HepG2 (cell line): Measurements from ENCODE around the gene STOML2. TPM values are rescaled to one million over a fixed set of nuclear protein-coding genes. Genes with fewer than 3 reads are reported as not detected.

Source experiments
- ADNP ChIP-seq: sonication (generic); formaldehyde crosslinking; IDR thresholded peaks from 2 replicates; pipeline ENCODE4 v1.4.0; 2020; ENCODE audit warnings: missing genetic modification reagents
- ARHGAP35 ChIP-seq: sonication (generic); formaldehyde crosslinking; IDR thresholded peaks from 2 replicates; pipeline ENCODE4 v1.9.0; 2022; ENCODE audit warnings: mild to moderate bottlenecking, inconsistent platforms, moderate library complexity, missing genetic modification reagents, borderline replicate concordance
- ARID4A ChIP-seq: sonication (generic); formaldehyde crosslinking; IDR thresholded peaks from 2 replicates; pipeline ENCODE4 v1.5.0; 2020; ENCODE audit warnings: mild to moderate bottlenecking, missing genetic modification reagents, borderline replicate concordance
- BRD4 ChIP-seq: sonication (generic); formaldehyde crosslinking; IDR thresholded peaks from 2 replicates; pipeline ENCODE4 v1.4.0; 2020; ENCODE audit warnings: missing genetic modification reagents
- HNF1B ChIP-seq: sonication (generic); formaldehyde crosslinking; IDR thresholded peaks from 2 replicates; pipeline ENCODE4 v1.5.1; 2020; ENCODE audit warnings: mild to moderate bottlenecking, moderate library complexity, missing genetic modification reagents
- HOXA3 ChIP-seq: sonication (generic); formaldehyde crosslinking; IDR thresholded peaks from 2 replicates; pipeline ENCODE4 v1.5.0; 2020; ENCODE audit warnings: missing genetic modification reagents
- MXI1 ChIP-seq: IDR thresholded peaks from 3 replicates; pipeline ENCODE4 v1.6.1; 2012; ENCODE audit warnings: low read depth, low read length, inconsistent platforms, borderline replicate concordance
- NAIF1 ChIP-seq: sonication (generic); formaldehyde crosslinking; IDR thresholded peaks from 2 replicates; pipeline ENCODE4 v1.5.0; 2020; ENCODE audit warnings: mild to moderate bottlenecking, missing genetic modification reagents, borderline replicate concordance
- PHF8 ChIP-seq: sonication (generic); formaldehyde crosslinking; IDR thresholded peaks from 2 replicates; pipeline ENCODE4 v1.5.0; 2020; ENCODE audit warnings: missing genetic modification reagents
- POLR2AphosphoS5 ChIP-seq: IDR thresholded peaks from 2 replicates; pipeline ENCODE4 v1.6.1; 2012; ENCODE audit warnings: low read depth, low read length
- PRDM4 ChIP-seq: sonication (generic); formaldehyde crosslinking; IDR thresholded peaks from 2 replicates; pipeline ENCODE4 v1.9.0; 2021; ENCODE audit warnings: missing genetic modification reagents, borderline replicate concordance
- SKIL ChIP-seq: sonication (generic); formaldehyde crosslinking; IDR thresholded peaks from 2 replicates; pipeline ENCODE4 v1.8.0; 2022; ENCODE audit warnings: missing genetic modification reagents, mild to moderate bottlenecking, moderate library complexity, borderline replicate concordance
- ZBTB44 ChIP-seq: sonication (generic); formaldehyde crosslinking; IDR thresholded peaks from 2 replicates; pipeline ENCODE4 v1.4.0; 2020; ENCODE audit warnings: missing genetic modification reagents
- ZNF160 ChIP-seq: sonication (generic); formaldehyde crosslinking; IDR thresholded peaks from 2 replicates; pipeline ENCODE4 v1.8.0; 2022; ENCODE audit warnings: mild to moderate bottlenecking, inconsistent platforms, missing genetic modification reagents
- ZNF703 ChIP-seq: sonication (generic); formaldehyde crosslinking; IDR thresholded peaks from 2 replicates; pipeline ENCODE4 v1.5.1; 2020; ENCODE audit warnings: missing genetic modification reagents, mild to moderate bottlenecking, moderate library complexity, borderline replicate concordance
- ZNF775 ChIP-seq: sonication (generic); formaldehyde crosslinking; IDR thresholded peaks from 2 replicates; pipeline ENCODE4 v1.4.0; 2020; ENCODE audit warnings: missing genetic modification reagents, mild to moderate bottlenecking, moderate library complexity, borderline replicate concordance
- polyA plus RNA-seq, 8 experiments: library from polyadenylated mRNA; depleted of rRNA in 3 of 8; stranded (reverse) in 7 of 8; unstranded in 1 of 8; fragments of >200 nt; fragmentation: Illumina TruSeq in 4 of 8; extraction: Trizol in 4 of 8; gene quantifications; 2 replicates each; pipeline versions ENCODE4 v1.2.1 to v1.2.3, GENCODE V29; 2011 to 2016; ENCODE audit warnings: low read depth in 4 of 8, missing spikeins in 1 of 8, mixed read lengths in 1 of 8; ENCODE audit not compliant: insufficient read depth in 1 of 8
- total RNA-seq, 5 experiments: library from RNA; depleted of rRNA; stranded (reverse); fragments of >200 nt; fragmentation: Illumina TruSeq; extraction: Trizol; gene quantifications; 2 replicates each; pipeline ENCODE4 v1.2.3, GENCODE V29; 2016; ENCODE audit warnings: low read depth in 1 of 5

The STOML2 gene
- total and polyA plus RNA-seq, 2 of the 13 experiments (the other 11 are each of a cell fraction or from before 2014, with no cell fraction given), result 245 to 250 TPM

GRCh38 chr9:35071814-35072460, 31.0 kb downstream of the STOML2 start (continued):
- peak; percentile 43; the same call in 1 of the 2 replicates for TF ChIP-seq PRDM4 (CRISPR knock-in tag)
- peak; percentile 29; the same call in 1 of the 2 replicates for TF ChIP-seq ZNF160 (CRISPR knock-in tag)
- TF ChIP-seq NAIF1 (CRISPR knock-in tag), result peak; percentile 64; the same call in 1 of the 2 replicates
- no peak for TF ChIP-seq HOXA3 (CRISPR knock-in tag)
- peak; percentile 93 for TF ChIP-seq PHF8
- no peak for TF ChIP-seq ARHGAP35
- no peak for TF ChIP-seq SKIL (CRISPR knock-in tag)
- TF ChIP-seq HNF1B (CRISPR knock-in tag), result 0 out of 2 replicates have a peak, but pooled peaks have one; percentile 48
- peak; percentile 53 for TF ChIP-seq ZNF703 (CRISPR knock-in tag)
- TF ChIP-seq ZBTB44 (CRISPR knock-in tag), result 0 out of 2 replicates have a peak, but pooled peaks have one; percentile 15
- no peak for TF ChIP-seq BRD4
- peak; percentile 63; the same call in 1 of the 2 replicates for TF ChIP-seq POLR2AphosphoS5
- no peak; the same call in 2 of the 3 replicates for TF ChIP-seq MXI1
- TF ChIP-seq ADNP (CRISPR knock-in tag), result no peak
- no peak for TF ChIP-seq ZNF775
- TF ChIP-seq ARID4A, result peak; percentile 92
